Parathyroid adenoma (tissue), 2 donors: ENCODE results near the gene SUGP1.

Experiments used
- H2AFZ ChIP-seq: fragments of 300-600 bp; sonication (generic); one replicate; pipeline ENCODE4 v1.7.0; 2017; ENCODE audit warnings: antibody characterized with exemption, mild to moderate bottlenecking
- H3K27ac ChIP-seq: fragments of 300-600 bp; sonication (generic); one replicate; pipeline ENCODE4 v1.7.0; 2017
- H3K27me3 ChIP-seq: fragments of 300-600 bp; sonication (generic); one replicate; pipeline ENCODE4 v1.7.0; 2017; ENCODE audit warnings: low read length; ENCODE audit not compliant: control insufficient read depth, insufficient read depth
- H3K36me3 ChIP-seq: fragments of 300-600 bp; sonication (generic); one replicate; pipeline ENCODE4 v1.7.0; 2017; ENCODE audit warnings: low read length; ENCODE audit not compliant: control insufficient read depth, insufficient read depth
- H3K4me1 ChIP-seq: fragments of 300-600 bp; sonication (generic); one replicate; pipeline ENCODE4 v1.7.0; 2017; ENCODE audit warnings: control low read depth
- H3K4me2 ChIP-seq: fragments of 300-600 bp; sonication (generic); one replicate; pipeline ENCODE4 v1.7.0; 2017; ENCODE audit warnings: low read length
- H3K4me3 ChIP-seq: fragments of 300-600 bp; sonication (generic); one replicate; pipeline ENCODE4 v1.7.0; 2017; ENCODE audit warnings: low read depth, low read length
- H3K79me2 ChIP-seq: fragments of 300-600 bp; sonication (generic); one replicate; pipeline ENCODE4 v1.7.0; 2017; ENCODE audit warnings: control low read depth
- H3K9ac ChIP-seq: fragments of 300-600 bp; sonication (generic); one replicate; pipeline ENCODE4 v1.7.0; 2017; ENCODE audit warnings: mild to moderate bottlenecking
- H3K9me3 ChIP-seq: fragments of 300-600 bp; sonication (generic); one replicate; pipeline ENCODE4 v1.7.0; 2017; ENCODE audit warnings: low read length; ENCODE audit not compliant: control insufficient read depth
- TF ChIP-seq, protein P1 (sequence below): fragments of 300-600 bp; sonication (generic); IDR thresholded peaks from one replicate; pipeline ENCODE4 v1.7.0; 2017; ENCODE audit warnings: antibody characterized with exemption, mild to moderate bottlenecking
- donor health status: primary hyperparathyroidism.

The SUGP1 gene

DNA sequence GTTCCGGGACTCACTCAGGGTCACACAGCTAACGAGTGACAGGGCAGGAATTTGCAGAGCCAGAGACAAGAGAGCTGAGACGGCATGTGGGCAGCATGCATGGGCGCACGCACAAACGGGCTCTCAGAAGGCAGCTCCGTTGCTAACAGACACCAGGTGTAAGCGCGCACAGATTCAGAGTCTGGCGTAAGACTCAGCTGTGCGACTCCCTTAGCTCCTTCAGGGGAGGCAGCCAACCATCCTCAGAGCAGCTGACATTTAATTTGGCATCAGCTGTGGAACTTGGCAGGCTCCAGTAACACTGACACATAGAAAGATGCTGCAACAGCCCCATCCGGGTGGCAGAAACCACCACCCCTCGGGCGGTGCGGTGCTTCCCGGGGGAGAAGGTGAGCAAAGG lies 39.7 kb downstream of the SUGP1 start:
- TF ChIP-seq, protein P1, sequence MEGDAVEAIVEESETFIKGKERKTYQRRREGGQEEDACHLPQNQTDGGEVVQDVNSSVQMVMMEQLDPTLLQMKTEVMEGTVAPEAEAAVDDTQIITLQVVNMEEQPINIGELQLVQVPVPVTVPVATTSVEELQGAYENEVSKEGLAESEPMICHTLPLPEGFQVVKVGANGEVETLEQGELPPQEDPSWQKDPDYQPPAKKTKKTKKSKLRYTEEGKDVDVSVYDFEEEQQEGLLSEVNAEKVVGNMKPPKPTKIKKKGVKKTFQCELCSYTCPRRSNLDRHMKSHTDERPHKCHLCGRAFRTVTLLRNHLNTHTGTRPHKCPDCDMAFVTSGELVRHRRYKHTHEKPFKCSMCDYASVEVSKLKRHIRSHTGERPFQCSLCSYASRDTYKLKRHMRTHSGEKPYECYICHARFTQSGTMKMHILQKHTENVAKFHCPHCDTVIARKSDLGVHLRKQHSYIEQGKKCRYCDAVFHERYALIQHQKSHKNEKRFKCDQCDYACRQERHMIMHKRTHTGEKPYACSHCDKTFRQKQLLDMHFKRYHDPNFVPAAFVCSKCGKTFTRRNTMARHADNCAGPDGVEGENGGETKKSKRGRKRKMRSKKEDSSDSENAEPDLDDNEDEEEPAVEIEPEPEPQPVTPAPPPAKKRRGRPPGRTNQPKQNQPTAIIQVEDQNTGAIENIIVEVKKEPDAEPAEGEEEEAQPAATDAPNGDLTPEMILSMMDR, result no peak

DNA sequence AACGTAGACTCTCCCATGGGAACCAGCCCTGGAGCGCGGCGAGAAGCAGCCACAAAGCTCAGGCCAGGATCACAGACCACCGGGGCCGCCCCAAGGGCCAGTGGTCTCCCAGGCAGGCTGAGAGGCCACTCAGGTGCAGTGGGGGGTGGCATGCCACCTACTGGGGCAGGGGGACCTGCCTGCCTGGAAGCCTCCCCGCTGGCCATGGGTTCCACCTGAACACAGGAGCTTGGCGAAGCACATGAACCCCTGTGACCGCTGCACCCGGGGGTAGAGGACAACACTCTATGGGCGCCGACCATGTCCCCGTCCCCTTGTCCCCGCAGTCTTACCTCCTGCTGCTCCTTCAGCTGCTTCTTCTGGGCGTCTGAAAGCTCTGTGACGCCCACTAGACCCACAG lies 40.5 kb downstream of the SUGP1 start:
- H3K79me2 ChIP-seq, result no peaks in the 10 kb centered on the region
- H3K9ac ChIP-seq, result no peak overlapping the region
- H3K27ac ChIP-seq, result no peak overlapping the region
- no peaks in the 10 kb centered on the region for H3K36me3 ChIP-seq
- H3K9me3 ChIP-seq, result no peaks in the 10 kb centered on the region
- H3K4me3 ChIP-seq, result no peak overlapping the region
- TF ChIP-seq, protein P1, result no peak
- H3K27me3 ChIP-seq, result no peaks in the 10 kb centered on the region
- no peak overlapping the region for H3K4me2 ChIP-seq
- H2AFZ ChIP-seq, result no peak overlapping the region
- no peaks in the 10 kb centered on the region for H3K4me1 ChIP-seq

More for the DNA sequence above, 39.7 kb downstream of the SUGP1 start:
- H3K4me3 ChIP-seq, result no peak overlapping the region
- H3K27ac ChIP-seq, result no peak overlapping the region
- H3K4me2 ChIP-seq, result no peak overlapping the region
- H3K4me1 ChIP-seq, result no peaks in the 10 kb centered on the region
- H3K27me3 ChIP-seq, result no peaks in the 10 kb centered on the region
- no peaks in the 10 kb centered on the region for H3K9me3 ChIP-seq
- H3K9ac ChIP-seq, result no peak overlapping the region
- H3K79me2 ChIP-seq, result no peaks in the 10 kb centered on the region
- no peaks in the 10 kb centered on the region for H3K36me3 ChIP-seq
- no peak overlapping the region for H2AFZ ChIP-seq

DNA sequence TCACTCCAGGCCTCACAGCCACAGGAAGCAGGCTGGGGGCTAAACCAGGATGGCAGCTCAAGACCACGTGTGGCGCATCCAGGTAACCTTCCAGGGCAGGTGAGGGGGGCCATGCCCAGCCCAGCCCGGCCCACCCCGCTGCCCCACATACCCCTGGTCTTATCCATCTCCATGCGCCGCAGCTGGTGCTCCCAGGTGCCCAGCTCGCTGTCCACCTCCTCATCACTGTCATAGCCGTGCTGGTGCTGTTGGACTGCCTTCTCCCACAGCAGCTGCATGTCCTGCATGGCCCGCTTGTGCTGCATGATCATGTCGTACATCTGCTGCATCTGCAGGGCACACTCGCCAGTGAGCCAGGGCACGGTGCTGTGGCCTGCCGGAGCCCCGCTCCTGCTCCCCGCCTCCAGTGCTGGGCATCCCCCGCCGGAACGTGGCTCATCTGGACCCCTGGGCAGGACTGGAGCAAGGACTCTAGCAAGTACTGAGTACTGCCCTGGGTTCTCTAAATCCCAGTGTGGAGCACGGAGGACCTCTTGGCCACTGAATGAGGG lies 41.2 kb downstream of the SUGP1 start:
- H3K4me3 ChIP-seq, result no peak overlapping the region
- H3K27ac ChIP-seq, result no peak overlapping the region
- H3K27me3 ChIP-seq, result no peaks in the 10 kb centered on the region
- no peaks in the 10 kb centered on the region for H3K79me2 ChIP-seq
- TF ChIP-seq, protein P1, result no peak
- H2AFZ ChIP-seq, result no peak overlapping the region
- H3K4me2 ChIP-seq, result no peak overlapping the region
- no peaks in the 10 kb centered on the region for H3K4me1 ChIP-seq
- H3K36me3 ChIP-seq, result no peaks in the 10 kb centered on the region
- H3K9me3 ChIP-seq, result no peaks in the 10 kb centered on the region
- no peak overlapping the region for H3K9ac ChIP-seq

DNA sequence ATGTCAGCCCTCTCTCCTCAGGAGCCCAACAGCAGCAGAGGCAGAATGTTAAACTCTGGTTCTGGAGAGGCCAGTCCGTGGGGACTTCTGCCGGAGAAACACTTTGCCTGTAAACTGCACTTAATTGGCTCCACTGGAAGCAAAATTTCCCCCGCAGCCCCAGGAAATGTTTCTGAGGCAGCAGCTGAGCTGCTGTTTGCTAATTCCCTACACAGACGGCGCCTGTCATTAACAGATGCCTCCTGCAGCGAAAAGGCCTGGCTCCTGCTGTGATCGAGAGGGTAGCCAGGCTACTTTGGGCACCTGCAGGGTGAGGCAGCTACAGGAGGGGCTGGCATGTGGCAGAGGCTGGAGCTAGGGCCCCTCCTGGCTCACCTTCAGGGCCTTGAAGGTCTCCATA lies 42.0 kb downstream of the SUGP1 start:
- H3K4me3 ChIP-seq, result no peak overlapping the region
- no peaks in the 10 kb centered on the region for H3K27me3 ChIP-seq
- no peak overlapping the region for H2AFZ ChIP-seq
- TF ChIP-seq, protein P1, result no peak
- no peaks in the 10 kb centered on the region for H3K36me3 ChIP-seq
- no peak overlapping the region for H3K4me2 ChIP-seq
- no peaks in the 10 kb centered on the region for H3K79me2 ChIP-seq
- H3K27ac ChIP-seq, result no peak overlapping the region
- no peaks in the 10 kb centered on the region for H3K9me3 ChIP-seq
- H3K9ac ChIP-seq, result no peak overlapping the region
- no peaks in the 10 kb centered on the region for H3K4me1 ChIP-seq

DNA sequence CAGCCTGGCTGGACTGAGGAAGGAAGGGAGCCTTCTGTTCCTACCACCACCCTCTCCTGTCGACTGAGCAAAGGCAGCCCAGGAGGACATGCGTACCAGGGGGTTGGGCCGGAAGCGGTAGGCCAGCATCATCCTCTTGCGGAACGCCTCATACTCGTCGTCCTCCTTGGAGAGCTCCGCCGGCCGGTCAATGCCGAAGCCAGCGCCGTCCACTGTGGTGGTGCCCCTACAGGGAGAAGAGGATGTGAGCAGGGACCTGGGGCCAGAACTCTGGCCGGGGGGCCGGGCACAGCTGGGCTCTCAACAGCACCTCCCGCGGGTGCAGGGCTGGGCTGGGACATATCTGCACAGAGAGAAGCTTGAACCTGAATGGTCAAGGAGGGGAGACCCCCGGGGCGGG lies 43.5 kb downstream of the SUGP1 start:
- Histone ChIP-seq H3K4me2 (no peak overlapping the region), H3K9me3 (no peaks in the 10 kb centered on the region), H3K4me3 (no peak overlapping the region), H2AFZ (no peak overlapping the region), H3K79me2 (no peaks in the 10 kb centered on the region), H3K4me1 (no peaks in the 10 kb centered on the region), H3K27me3 (no peaks in the 10 kb centered on the region), H3K27ac (no peak overlapping the region), H3K36me3 (no peaks in the 10 kb centered on the region), H3K9ac (no peak overlapping the region)
- TF ChIP-seq, protein P1, result no peak
